Pulmonary artery endothelial cell (primary cell): ENCODE measurements around the gene PPP1R12B. TPM values are rescaled to one million over a fixed set of nuclear protein-coding genes. Genes with fewer than 3 reads are reported as not detected.
A peak's percentile ranks its signal among the peaks of the same experiment; 100 is the strongest.
"Not testable (repeated sequence)": the region's sequence is repeated elsewhere in the genome, so short reads cannot be mapped to it uniquely, and the experiment has no call there.

ENCODE experiments used
- DNase-seq: peaks from one replicate; pipeline ENCODE4 v3.0.0-alpha.2; 2011; ENCODE audit warnings: low read depth, low spot score
- total RNA-seq: library from RNA; depleted of rRNA; stranded (reverse); fragments of >200 nt; gene quantifications from 2 replicates; pipeline ENCODE4 v1.2.3, GENCODE V29; 2014

Gene PPP1R12B
- total RNA-seq, 1 donor from 2014 or later = 5.2 TPM

DNA sequence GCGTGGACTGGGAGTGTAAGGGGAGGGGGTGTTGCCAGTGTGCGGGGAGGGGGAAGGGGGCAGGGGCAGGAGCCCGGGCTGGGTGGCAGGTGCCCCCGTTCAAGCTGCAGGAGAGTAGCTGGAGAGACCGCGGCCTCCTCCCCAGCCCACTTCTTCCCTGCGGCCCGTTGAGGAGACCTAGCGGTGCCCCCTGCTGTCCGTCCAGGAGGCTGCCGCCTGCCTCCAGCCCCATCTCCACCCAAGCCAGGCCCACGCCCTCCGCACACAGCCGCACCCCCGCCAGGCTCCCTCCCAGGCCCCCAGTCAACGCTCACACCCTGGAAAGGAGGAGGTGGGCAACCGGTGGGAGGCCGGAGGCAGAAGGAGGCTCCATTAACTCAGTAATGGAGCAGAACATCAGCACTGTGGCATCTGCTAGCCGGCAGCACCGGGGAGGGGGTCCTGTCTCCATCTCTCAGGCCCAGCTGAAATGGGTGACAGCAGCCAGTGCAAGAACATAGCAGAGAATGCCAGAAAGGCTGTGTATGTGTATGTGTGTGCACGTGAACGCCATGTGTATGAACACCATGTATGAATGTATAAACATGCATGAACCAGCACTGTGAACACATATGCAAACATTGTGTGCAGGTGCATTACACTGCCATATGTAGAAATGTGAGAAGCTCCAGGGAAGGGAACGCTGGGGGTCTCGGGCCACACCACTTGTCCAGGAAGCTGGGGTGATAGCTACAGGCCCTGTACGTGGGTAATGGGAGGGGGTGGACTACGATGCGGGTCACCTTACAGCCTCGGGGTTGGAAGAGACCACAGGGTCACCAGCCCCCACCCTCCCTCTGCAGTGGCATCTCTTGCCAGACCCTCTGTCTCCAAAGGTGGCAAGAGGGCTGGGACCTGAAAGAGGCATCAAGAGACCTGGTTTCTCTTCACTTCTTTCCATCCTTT lies 277.2 kb downstream of the PPP1R12B start:
- DNase-seq = peak; percentile 11

DNA sequence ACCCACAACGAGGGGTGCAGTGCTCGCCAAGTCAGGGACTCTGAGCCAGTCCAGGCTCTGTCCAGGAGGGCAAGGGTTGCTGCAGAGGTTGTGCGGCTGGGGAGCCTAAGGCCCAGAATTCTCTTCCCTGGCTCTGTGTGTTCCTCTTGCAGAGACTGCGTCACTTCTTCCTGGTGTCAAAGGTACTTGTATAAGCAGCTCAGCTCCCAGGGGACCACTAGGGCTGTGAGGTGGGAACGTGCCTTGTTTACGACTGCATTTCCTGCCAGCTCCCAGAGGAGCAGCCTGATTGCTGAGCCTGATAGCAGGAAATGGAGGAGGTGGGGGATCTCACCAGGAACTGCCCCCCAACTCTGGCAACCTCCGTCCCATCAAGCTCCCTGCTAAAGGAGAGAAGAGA lies 278.5 kb downstream of the PPP1R12B start:
- not testable (repeated sequence) for DNase-seq

DNA sequence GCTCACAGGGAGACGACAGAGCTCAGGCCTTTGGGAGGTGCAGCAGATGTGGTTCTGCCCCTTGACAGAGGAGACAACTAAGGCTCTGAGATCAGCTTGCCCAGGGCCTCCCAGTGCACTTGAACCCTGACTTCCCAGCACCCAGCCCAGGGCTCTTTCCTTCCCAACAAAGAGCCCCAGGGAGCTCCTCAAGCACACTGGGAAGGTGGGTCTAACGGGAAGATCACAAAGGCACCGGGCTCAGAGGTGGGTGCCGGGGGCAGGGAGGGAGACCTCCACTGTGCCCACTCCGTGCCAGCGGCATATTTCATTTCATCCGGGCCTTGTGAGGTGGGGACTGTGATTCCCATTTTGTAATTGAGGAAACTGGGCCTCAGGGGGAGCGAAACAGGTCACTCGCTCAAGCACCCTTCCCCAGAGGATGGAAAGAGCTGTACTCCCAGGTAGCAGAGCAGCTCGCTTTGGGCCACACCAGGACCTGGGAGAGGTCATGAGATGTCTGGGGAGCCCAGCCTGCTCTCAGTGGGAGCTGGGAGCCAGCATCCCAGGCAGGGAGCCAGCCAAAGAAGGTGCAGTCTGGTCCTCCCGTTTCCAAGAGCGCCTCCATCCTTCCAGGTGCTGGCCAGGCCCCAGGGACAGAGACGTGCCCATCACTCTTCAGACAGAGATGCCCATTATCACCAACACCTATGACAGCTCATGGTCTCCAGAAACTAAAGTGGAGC lies 279.5 kb downstream of the PPP1R12B start:
- no peak for DNase-seq

DNA sequence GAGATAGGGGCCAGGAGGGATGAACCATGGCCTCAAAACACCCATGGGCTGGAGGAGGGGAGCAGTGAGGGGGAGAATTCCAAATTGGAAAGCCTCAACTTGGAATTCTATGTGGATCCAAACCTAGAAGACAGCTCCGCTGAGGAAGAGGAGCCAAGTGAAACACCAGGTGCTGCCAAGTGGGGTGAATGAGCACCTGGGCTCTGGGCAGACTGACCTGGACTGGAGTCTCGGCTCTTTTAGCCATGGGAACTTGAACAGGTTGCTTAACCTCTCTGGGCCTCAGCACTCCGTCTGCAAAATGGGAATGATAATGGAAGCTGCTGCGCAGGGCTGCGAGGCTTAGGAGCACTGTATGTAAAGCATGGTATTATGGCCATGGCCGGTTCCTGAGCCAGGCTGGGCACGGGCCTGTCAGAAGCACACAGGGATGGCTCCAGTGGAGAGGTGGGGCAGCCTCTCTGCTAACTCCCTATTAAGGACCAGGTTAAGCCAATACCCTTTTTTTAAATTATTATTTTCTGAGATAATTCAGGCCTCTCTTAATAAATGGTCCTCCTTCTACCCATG lies 280.2 kb downstream of the PPP1R12B start:
- no peak for DNase-seq

DNA sequence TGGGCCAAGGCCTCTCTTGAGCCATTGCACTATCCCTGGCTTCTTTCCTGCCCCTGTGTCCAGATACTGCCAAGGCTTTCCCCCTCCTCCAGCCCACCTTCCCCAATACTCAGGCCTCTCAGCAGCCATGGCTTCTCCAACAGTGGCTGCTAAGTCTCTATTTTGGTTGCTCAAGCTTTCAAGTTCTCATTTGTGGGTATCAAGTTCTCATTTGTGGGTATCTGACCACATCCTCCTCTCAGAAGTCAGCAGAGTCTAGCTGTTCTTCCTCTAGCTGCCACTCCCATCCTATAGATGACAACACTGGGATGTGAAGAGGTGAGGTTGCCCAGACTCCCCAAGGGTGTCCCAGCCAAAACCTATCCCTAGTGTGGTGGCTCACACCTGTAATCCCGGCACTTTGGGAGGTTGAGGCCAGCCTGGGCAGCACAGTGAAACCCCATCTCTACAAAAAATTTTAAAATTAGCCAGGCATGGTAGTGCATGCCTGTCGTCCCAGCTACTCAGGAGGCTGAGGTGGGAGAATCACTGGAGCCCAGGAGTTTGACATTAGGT lies 280.8 kb downstream of the PPP1R12B start:
- not testable (repeated sequence) for DNase-seq

DNA sequence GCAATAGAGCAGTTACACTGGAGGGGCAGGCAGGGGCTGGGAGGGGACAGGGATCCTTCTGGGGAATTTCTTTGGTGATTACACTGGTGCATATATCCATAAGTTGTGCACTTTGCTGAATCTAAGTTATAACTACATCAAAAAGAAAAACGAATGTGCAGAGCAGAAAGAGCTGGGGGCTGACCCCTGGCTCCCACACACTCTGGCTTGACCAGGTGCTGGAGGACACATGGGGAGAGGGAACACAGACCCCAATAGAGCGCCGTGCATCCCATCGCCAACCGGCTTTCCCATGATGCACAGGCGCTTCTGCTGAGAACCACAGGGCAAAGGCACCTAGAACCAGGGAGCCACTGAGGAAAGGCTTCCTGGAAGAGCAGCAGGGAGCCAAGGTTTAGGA lies 281.6 kb downstream of the PPP1R12B start:
- not testable (repeated sequence) for DNase-seq

DNA sequence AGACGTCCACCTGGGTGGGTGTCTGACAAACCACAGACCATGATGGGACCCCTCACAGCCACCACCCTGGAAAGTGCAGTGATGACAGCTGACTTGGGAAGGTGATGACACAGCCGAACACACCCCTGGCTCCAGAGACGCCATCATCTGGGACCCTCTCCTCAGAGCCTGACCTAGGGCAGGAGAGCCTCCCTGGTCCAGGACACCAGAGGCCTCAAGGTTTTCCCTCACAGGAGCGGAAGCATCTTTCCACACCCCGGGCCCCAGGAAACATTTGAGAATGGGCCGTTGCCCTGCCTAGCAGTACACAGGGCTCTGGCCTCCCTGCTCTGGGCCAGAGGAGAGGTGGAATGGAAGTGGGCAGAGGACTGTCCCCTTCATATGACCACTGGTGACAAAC lies 282.0 kb downstream of the PPP1R12B start:
- no peak for DNase-seq

DNA sequence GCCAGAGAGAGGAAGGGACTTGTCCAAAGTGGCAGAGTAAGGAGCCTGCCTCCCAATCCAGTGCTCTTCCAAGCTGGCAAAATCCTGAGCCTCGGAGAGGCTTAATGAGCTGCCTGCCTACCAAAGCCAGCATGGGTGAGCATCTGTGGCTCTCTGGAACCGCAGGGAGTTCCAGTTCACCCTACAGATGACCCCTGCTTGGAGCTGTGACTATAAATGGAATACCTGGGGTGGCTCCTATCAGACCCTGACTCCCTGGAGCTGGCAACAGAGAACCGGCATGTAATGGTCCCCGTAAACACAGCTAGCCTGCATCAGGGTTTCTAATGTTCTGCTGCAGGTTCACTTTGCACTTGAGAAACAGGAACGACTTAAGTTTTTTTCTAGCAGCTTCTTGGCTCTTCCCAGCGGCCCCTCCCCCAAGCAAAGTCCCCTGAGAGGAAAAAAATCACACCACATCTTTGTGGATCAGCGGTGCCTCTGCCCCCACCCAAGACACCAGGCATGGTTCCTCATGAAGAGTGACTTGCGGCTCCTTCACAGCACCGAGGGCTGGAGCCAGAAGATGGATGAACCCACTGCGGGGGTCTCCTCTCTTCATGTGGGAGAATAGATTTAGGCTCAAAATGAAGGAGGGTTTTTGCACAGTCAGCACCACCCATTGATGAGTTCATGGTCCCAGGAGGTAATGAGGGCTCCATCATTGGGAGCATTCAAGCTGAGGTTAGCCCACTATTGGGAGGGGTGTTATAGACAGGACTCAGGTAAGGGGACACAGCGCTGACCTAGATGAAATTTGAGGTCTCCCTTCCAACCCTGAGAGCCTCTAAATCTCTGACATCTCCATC lies 282.8 kb downstream of the PPP1R12B start:
- no peak for DNase-seq

DNA sequence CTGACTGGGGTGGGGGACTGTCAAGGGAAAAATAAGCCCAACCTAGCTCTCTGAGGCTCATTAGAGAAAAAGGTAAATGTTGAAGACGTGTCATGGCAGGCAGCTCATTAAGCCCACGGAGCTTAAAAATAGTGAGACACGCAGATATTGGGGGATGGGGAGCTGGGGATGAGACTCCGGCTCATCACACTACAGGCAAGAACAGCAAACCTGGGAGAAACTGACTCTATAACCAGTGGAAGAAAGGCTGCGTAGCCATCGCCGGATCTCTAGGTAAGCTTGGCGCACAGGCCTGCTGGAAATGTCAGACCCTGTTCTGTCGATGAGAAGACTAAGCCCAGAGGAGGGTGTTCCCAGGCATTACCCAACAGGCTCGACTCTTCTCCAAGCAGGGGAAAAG lies 283.7 kb downstream of the PPP1R12B start:
- no peak for DNase-seq

DNA sequence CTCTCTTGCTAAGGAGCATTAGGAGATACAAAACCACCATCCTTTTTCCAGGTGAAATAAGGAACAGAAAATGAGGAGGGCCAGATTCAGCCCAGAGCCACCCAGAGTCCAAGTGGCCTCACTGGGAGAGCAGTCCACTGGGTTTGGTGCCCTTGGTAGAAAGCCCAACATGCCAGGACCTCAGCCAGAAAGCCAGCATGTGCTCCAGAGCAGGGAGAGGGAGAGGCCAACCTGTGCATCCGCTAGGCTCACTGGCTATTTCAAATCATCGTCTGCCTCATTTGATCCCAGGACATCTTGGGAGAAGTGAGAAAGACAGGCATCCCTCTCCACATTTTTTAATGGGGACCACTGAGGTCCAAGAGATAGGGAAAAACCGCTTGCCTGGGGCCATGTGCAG lies 287.7 kb downstream of the PPP1R12B start:
- not testable (repeated sequence) for DNase-seq

DNA sequence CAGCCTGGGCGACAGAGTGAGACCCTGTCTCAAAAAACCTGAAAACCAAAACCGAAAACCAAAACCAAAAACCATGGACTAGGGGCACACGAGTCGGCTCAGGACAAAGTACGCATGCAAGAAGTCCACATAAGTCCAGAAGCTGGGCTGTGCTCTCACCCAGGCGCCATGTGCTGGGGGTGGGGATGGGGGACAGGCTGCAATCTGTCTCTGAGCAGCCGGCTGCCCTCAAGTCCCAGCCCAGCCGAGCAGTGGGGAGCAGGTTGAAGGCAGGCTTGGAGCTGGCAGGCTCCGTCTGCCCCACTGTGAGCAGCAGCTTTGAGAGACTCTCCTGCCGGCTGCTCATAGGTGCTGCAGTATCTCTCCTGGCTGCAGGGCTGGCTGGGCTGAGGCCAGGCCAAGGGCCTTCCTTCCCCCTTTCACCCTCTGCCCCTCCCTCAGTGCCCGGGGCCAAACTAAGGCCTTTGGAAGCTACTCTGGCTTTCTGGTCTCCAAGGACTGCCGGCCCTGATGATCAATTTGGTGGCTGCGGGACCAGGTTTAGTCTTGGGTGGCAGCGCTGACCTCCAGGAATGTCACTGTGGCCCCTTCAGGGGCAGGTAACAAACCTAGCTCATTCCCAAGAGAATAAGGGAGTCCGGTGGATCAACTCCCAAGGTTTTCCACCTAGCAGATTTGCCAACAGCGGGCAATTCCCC lies 289.0 kb downstream of the PPP1R12B start:
- DNase-seq = not testable (repeated sequence)

DNA sequence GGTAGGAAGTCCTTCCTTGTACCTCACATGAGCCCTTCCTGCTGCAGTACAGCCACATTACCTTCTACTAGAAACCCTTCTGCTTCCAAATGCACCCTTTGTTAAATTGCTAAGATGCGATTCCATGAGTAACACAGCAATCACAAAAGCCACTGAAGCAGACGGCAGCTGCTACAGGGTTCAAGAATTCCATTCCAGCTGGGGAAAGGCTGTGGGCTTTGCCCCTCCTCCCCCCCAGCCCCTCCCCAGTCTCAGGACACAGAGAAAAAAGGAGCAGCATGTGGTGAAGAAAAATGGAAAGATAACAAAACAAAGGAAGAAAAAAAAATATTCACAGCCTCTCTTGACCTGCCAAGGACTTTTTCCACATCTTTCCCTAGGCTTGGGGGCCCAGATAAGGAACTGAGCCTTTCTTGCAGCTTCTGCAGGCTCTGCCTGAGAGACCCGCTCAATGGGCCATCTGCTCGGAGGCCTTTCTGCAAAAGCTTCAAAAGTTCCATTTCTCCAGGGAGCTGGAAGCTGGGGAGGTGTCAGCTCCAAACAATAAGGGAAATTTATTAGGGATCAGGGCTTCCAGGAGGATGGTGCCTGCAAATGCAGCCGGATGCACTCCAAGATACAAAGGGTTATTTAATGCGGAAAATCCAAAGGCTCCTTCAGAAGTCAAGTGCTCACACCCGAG lies 289.7 kb downstream of the PPP1R12B start:
- no peak for DNase-seq

DNA sequence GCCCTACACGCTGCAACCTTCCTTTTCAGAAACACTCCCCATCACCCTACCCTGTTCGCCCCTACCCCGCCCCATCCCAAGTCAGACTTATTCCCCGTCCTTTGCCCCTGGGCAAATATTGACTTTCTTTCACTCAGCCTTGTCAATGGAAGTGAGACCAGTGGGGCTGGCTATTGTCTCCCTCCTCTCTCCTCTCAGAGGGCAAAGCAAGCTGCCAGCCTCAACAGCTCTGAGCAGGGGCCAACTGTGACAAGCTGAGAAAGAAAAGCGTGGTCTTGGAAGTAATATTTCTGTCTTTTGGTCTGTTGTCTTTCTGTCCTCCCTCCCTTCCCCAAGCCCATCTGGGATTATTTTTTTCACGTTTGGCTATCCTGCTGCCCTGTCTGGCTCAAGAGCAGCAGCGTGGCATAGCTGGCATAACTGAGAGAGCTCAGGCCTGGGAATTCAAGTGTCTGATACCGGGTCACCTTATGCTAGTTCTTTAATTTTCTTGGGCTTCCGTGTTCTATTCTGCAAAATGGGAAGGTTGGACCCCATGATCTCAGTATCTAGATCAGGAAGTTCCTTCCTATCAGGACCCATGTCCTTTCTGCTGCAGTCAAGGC lies 290.3 kb downstream of the PPP1R12B start:
- DNase-seq = not testable (repeated sequence)

DNA sequence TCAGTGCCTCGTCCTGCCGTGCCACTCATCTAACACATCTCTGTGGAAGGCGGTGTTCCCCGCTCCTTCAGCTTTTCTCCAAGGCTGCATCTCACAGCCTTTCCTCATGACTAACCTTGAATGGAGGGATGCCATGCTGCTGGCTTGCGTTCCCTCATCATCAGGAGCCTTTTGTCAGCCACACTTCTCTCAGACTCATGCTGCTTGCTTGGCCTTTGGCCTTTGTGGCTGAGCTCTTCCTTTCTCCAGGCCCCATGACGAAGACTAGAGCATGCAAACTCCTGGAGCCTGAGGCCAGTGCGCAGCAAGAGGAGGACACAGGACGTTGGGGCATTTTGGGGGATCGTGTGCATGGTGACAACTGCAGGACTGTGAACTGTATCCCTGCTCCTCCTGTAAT lies 291.0 kb downstream of the PPP1R12B start:
- DNase-seq = no peak

DNA sequence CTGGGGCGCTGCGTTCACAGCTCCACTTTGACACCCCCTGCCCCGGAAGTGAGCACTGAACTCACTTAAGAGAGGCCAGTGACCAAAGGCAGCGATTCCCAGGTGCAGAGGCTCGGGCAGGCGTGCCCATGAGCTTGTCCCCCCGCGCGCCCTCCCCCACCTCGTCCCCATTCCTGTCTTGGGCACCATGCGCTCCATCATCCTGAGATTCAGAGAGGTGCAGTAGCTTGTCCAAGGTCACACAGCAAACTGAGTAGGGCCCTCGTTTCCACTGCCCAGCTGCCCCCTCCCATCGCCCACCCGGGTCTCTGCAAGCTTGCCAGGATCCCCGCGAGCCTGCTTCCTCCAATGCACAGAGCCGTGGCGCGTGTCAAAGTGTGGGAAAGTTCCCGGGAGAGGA lies 293.7 kb downstream of the PPP1R12B start:
- no peak for DNase-seq
